Measurements from ENCODE around the gene CEP350.

CEP350 gene, protein sequence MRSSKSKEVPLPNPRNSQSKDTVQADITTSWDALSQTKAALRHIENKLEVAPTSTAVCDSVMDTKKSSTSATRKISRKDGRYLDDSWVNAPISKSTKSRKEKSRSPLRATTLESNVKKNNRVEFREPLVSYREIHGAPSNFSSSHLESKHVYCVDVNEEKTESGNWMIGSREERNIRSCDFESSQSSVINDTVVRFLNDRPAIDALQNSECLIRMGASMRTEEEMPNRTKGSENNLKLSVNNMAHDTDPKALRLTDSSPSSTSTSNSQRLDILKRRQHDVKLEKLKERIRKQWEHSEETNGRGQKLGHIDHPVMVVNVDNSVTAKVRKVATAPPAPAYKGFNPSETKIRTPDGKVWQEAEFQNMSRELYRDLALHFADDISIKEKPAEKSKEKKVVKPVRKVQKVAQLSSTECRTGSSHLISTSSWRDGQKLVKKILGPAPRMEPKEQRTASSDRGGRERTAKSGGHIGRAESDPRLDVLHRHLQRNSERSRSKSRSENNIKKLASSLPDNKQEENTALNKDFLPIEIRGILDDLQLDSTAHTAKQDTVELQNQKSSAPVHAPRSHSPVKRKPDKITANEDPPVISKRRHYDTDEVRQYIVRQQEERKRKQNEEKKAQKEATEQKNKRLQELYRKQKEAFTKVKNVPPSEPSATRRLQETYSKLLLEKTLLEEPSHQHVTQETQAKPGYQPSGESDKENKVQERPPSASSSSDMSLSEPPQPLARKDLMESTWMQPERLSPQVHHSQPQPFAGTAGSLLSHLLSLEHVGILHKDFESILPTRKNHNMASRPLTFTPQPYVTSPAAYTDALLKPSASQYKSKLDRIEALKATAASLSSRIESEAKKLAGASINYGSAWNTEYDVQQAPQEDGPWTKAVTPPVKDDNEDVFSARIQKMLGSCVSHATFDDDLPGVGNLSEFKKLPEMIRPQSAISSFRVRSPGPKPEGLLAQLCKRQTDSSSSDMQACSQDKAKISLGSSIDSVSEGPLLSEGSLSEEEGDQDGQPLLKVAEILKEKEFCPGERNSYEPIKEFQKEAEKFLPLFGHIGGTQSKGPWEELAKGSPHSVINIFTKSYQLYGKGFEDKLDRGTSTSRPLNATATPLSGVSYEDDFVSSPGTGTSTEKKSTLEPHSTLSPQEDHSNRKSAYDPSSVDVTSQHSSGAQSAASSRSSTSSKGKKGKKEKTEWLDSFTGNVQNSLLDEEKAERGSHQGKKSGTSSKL (N-terminal part only)

DNA sequence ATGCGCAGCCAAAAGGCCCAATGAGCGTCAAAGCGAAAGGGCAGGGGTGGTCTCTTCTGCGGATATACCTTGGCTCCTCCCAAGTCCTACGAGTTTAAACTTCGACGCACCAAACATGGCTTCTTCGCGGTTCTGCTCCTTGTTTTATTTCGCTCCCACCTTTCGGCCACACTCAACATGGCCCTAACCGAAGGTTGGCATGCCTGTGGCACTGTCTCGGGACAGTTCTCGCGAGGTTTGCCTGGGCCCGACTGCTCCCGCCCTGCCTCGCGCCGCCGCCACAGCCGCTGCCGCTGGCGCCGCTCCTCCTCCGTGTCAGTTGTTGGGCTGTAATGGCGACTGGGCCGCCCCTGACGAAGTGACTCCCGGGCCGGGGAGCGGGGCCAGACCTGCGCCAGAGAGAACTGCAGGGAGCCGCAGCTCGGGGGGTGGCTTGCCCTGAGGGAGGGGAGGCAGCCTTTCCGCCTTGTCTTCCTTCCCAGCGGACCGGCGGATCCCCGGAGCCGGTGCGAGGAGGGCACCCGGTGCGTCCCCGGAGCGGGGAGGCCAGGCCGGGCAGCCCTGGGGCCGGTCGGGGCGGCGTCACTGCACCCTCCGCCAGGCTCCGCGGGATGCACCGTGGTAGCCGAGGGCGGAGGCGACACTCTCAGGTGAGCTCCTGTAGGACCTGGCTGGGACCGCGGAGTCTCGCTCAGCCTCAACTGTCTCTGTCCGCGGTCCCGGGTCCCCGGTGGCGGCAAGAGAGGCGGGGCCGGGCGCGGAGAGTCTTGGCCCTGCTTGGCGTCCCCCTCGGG, at the start of gene CEP350:
CEP350 (plus strand) TSS at position 318 of the 794 bp plus-strand sequence. CDS start 31,372 bp downstream, outside the sequence.
- peak; percentile 96 for DNase-seq

DNA sequence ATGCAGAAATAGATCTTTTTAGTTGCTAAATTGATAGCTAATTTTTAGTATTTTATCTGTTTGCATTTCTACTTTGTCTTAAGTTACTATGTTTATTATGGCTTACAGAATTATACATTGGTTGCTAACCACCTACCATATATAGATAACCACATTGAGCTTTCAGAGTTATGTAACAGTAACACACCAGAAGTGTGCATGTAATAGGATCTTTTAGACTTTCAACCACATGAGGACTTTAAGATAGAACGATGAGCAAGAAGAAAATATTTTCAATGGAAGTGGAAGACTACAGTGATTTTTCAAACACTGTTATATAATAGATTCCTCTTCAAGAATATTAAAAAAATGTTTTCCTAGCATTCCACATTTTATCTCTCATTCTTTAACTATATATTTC, 43.7 kb upstream of the CEP350 start:
- DNase-seq, result no peak

DNA sequence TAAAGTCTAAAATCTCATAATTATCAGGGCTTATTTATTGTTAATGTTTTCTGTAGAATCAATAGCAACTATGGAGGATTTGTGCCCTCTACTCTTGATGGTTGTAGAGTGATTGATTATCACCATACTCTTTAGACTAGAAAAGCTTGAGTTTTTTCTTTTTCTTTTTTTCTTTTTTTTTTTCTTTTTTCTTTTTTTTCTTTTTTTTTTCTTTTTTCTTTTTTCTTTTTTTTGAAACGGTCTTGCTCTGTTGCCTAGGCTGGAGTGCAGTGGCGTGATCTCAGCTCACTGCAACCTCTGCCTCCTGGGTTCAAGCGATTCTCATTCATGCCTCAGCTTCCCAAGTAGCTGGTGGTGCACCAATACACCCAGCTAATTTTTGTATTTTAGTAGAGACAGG, 42.8 kb upstream of the CEP350 start:
- no peak for DNase-seq

DNA sequence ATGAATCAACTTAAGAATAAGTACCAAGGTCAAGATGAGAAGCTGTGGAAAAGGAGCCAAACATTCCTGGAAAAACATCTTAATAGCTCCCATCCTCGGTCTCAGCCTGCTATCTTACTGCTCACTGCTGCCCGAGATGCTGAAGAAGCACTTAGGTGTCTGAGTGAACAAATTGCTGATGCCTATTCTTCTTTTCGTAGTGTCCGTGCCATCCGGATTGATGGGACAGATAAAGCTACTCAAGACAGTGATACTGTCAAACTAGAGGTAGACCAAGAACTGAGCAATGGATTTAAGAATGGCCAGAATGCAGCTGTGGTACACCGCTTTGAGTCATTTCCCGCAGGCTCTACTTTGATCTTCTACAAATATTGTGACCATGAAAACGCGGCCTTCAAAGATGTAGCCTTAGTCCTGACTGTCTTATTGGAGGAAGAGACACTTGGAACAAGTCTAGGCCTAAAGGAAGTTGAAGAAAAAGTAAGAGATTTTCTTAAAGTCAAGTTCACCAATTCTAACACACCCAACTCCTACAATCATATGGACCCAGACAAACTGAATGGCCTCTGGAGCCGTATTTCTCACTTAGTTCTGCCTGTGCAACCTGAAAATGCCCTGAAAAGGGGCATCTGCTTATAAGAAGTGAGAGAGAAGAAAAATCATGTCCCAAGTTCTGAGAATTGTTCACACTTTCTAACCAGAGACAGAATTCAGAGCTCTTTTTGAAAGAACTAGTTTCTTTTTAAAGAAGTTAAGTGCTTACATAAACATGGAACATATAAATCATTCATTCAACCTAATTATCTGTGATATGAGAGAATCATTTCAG, 36.8 kb upstream of the CEP350 start:
- no peak for DNase-seq

DNA sequence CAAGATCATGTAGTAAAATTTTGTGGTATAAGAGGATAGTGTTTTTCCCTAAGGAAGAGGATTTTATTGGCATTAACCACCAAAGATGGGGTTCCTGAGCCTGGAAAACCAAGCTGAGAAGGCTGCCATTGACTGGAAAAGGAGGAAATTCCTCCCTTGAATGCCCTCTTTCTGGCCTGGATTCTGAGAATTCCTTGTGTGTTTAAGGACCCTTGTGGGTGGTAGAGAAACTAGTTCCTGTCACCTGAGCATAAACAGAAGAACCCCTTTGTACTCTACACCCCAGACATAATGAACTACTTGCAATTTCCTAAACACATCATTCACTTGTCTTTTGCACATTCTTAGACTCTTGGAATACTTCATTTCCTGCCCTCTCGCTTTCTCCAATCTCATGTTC, 33.1 kb upstream of the CEP350 start:
- no peak for DNase-seq

DNA sequence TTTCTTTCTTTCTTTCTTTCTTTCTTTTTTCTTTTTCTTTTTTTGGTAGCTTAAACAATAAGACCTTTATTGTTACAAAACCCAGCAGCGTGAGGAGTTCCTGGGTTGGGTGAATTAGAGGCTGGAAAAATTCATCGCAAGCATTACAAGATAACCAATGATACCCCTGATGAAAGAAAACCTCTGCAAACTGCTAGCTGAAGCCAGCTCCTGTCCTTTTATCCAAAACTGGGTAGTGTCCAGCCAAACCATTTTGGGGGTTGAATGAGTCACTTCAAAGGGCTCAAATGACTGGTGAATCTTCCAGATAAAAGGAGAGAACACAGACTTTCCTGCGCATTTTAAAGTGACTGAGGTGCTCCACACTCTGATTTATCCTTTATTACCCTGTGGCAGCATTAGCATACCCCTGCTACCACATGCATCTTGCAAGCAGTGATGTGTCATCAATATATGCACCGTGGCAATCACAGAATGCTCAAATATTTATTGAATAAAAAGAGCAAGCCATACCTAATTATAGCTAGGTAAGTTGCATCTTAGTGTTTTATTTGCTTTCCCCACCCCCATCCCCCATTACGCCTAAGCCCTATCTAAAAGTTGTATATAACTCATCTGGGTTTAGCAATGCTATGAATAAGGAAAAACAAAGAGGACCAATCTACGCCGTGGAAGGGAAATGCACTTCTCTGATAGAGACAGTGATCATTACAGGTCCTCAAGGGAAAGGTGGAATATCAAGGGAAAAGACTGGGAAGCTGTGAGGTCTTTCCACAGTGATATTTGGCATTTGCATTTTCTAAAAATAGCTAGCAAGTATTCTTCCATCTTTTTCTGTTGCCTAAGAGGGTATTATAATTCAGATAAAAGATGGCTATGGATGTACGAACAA, 32.4 kb upstream of the CEP350 start:
- DNase-seq, result no peak

DNA sequence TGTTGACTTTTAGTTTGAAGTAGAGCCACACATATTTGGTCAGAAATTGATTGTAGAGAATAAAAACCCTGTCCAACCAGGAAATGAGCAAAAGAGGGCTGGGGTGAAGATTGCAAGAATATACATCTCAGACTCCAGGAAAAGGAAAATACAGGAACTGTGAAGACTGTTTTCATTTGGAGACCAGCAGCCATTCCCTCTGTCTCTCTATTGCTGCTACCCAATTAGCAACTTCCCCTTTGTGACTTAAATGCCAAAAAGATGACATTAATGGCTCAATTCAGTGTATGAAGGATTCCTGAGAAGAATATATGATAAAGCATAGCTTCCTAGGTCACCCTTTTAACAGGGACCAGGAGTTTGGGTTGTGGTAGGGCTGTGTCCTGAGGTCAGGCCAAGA, 31.6 kb upstream of the CEP350 start:
- DNase-seq, result no peak

DNA sequence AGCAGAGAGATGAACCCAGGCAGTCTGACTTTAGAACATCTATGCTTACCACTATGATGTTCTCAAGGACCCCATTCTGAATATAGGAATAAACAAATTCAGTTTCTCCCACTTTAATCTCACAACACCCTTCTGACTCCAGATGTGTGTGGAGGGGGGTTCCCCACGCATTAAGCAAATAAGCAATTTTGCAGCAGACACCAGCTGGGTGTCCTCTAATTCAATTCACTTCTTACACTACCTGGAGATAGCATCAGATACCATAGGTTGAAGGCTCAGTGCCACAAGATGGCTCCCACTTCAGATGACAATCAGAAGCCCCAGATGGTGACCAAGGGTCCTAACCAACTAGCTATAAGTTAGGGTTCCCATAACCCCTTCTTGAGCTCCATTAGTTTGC, 30.3 kb upstream of the CEP350 start:
- no peak for DNase-seq

DNA sequence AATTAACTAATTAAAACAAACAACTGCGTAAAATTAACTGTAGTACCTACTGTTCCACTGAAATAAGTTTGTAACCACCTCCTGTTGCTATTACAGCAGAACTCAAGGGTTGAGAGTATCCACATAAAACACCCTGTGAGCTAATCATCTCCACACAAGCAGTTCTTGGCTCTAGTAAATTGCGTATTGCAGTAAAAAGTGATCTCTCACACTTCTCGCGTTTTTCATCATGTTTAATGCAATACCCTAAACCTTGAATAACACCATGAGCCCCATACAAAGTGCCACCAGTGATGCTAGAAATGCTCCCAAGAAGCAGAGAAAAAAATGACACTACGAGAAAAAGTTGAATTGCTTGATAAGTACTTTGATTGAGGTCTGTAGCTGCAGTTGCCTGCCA, 29.3 kb upstream of the CEP350 start:
- no peak for DNase-seq

DNA sequence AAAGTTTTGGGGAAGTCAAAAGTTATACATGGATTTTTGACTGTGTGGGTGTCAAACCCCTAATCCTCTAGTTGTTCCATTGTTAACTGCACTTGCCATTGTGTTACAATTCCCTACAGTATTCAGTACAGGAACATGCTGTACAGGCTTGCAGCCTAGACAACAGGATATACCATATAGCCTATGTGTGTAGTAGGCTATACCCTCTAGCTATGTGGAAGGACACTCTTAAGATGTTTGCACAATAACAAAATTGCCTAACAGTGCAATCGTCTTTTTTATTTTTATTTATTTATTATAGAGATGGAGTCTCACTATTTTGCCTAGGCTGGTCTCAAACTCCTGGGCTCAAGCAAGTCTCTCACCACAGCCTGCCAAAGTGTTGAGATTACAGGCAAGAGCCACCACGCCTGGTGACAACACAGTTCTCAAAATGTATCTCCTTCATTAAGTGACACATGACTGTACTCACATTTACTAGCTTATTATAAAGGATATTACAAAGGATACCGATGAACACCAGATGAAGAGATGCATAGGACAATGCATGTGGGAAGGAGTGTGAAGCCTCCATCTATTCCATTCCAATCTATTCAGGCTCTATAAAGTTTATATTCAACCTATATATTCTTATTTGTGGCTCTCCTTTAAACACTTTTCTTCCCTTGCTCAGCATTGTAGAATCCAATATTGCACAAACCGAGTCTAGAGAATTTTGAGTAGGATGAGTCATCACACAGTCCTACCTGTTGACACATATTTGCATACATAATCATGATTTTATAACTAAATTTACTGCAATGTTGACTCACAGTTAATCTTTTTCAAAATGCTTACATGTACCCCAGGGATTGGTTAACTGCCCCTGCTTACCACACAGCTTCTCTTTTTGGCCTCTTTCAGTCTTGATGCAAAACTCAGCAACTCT, 28.4 kb upstream of the CEP350 start:
- DNase-seq, result no peak

DNA sequence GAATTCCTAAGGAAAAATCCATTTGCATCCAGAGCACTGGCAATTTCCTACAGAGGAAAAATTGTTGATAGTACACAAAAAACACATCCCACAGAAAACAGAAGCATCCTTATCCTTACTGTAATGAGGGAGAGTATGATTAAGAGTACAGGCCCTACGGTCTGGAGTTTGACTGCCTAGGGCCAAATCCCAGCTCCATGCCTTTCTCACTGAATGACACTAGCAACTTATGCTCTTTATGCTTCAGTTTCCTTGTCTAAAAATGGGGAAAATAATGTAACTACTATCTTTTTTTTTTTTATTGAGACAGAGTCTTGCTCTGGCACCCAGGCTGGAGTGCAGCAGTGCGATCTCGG, 27.8 kb upstream of the CEP350 start:
- DNase-seq, result no peak

DNA sequence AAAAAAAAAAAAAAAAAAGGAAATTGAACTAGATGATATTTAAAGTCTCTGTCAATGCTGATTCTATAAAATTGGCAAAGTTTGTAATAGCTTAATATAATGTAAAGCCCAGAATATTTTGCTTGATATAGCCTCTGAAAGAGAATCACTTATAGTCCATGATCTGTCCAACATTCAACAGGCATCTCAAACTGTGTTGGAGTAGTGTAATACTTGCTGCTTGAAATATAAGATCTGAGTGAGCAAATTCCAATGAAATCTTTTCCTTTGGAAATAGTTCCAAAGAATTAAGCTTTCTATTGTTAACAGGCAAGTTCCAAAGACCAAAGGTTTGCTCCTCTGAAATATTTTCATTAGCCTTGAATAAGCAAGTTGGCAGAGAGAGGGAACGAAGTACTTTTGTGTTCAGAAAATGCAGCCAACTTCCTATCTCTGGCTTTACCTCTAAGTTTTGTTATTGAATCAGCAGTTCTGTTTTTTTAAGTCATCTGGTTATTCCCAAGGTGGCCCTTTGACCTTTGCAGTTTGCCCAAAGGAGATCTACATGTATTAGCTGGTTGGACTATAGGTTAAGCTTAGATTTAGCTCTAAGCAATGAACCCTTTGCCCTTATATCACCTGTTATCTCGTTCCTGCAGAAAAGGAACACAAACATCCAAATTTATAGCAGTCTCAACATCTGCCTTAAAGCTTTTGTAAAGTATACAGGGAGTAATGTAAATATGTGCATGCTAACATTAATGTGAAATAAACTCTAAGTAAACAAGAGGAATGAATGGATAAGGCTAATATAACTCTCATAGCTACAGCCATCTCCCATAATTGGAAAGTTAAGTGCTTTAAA, 24.4 kb upstream of the CEP350 start:
- no peak for DNase-seq

DNA sequence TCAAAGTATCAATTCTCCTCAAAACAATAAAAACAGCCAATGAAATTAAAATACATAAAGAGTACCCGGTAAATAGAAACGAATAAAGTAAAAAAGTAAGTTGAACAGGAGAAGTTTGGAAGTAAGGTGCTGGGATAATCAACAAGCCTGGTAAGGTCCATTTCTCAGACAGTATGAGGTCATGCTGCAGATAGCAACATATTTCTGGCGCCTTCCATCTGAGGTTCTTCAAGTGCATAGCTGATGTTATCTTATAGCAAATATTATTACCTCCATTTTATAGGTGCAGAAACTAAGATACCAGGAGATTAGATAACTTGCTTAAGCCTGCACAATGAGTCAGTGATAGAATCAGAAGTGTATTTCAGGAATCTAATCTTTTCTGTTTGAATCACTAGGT, 23.7 kb upstream of the CEP350 start:
- DNase-seq, result no peak

DNA sequence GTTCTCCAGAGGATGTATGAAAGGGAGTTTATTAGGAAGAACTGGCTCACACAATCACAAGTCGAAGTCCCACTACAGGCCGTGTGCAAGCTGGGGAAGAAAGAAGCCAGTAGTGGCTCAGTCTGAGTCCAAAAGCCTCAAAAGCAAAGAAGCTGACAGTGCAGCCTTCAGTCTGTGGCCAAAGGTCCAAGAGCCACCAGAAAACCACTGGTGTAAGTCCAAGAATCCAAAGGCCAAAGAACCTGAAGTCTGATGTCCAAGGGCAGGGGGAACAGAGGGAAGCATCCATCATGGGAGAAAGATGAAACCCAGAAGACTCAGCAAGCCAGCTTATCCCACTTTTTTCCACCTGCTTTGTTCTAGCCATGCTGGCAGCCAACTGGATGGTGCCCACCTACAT, 21.4 kb upstream of the CEP350 start:
- no peak for DNase-seq

DNA sequence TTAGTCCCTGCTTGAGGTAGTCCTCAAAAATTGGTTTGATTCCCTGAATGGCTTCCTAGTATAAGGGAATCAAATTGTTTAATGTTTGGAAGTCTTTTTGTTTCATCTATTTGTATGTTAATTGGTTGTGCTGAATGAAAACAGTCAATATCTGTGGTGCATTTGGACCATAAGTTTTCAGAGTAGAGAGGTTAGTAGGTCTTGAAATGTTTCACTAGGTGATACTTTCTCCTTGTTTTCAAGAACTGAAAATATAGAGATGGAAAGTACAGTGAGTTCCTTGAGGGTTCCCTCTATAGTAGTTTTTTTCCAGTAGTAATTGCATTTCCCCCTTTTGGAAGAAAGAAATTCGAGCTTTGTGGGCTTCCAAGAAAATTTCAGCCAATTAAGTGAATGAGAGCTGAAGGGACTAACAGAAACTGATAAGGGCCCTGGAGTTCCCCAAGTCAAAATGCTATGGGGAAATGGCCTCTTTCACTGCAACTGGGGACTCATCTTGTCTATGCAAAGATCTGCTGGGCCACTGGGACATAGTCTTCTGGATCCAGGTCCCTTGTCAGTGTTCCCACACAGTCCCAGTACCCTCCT, 18.6 kb upstream of the CEP350 start:
- no peak for DNase-seq

DNA sequence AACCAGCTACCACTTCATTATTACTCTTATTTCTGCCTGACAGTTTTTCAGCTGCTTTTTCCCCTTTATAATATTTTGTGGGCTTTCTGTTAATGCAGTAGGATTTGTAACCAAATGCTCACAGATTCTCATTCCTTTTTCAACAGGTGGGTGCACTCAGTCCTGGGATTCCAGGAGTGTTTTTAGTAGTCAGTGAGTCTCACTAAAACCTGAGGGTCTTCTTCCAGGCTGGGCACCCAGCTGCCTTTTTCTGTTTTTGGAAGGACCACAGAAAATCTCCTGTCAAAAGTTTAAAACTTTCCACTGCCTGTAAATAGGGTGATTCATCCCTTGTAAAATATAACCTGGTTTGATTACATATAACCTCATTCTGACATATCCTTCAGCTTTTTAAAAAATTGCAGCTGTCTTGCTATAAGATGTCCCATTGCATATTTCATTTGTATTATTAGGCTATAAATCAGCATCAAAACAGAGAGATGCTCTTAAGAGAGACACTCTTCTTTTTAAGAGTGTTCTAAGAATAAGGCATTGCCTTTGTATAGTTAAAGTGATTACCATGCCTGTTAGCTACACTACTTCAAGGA, 16.8 kb upstream of the CEP350 start:
- DNase-seq, result no peak

DNA sequence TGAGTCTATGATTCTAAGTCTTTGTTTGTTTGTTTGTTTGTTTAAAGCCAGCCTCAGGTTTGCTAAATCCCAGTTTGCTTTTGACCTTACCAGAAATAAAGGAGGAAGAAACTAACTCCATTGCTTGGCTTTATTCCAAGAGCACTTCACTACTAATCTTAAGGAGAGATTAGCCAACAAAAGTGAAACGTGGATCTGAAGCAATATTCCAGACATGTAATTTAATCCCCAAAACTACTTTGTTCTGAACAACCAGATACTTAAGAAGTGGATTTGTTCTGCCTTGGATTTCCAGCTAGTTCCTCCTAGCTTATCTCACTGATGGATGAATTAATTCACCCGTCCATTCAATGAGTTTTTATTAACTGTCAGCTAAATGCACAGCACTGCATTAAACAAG, 15.9 kb upstream of the CEP350 start:
- DNase-seq, result no peak

DNA sequence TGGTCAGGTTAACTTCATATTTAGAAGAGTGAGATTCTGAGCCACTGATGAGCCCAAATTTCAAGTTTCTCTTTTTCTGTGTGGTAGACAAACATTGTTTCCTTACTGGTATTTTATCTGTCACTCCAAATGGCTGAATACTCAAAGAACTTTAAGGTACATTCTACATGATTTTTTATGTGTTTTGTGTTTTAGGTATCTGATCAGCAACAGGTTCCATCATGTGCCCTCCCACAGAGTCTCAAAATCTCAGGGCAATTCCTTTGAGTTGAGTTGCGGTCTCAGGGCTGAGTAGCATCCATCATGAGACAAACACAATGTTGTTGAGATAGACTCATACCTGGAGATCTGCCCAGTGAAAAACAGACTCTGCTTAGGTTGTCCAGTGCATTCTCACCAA, 14.7 kb upstream of the CEP350 start:
- DNase-seq, result no peak

Data from activated effector memory CD4-positive, alpha-beta T cell treated with Interleukin-2 at 50 U/mL for 16 hours (primary cell).